Neural progenitor cell (in vitro differentiated cells): ENCODE measurements around the gene BTF3. TPM values are rescaled to one million over a fixed set of nuclear protein-coding genes. Genes with fewer than 3 reads are reported as not detected.

Source experiments
- DNase-seq: peaks from one replicate; pipeline ENCODE4 v3.0.0-alpha.2; 2016; ENCODE audit warnings: low spot score
- H2AFZ ChIP-seq: fragments of 200-600 bp; sonication (generic); replicated peaks from 2 replicates; pipeline ENCODE4 v1.6.1; 2016; ENCODE audit warnings: antibody characterized with exemption
- H3F3A ChIP-seq: fragments of 200-600 bp; sonication (generic); 2 replicates; pipeline ENCODE4 v1.6.1; 2016; ENCODE audit warnings: antibody characterized with exemption, low read depth
- H3K27ac ChIP-seq: fragments of 200-600 bp; sonication (generic); 2 replicates; pipeline ENCODE4 v1.5.1; 2016; ENCODE audit warnings: mild to moderate bottlenecking
- H3K27me3 ChIP-seq: fragments of 200-600 bp; sonication (generic); 2 replicates; pipeline ENCODE4 v1.6.1; 2016; ENCODE audit warnings: mild to moderate bottlenecking, moderate library complexity
- H3K36me3 ChIP-seq: fragments of 200-600 bp; sonication (generic); 2 replicates; pipeline ENCODE4 v1.5.1; 2016
- H3K4me1 ChIP-seq: fragments of 200-600 bp; sonication (generic); 2 replicates; pipeline ENCODE4 v1.6.1; 2016; ENCODE audit warnings: mixed run types
- H3K4me2 ChIP-seq: fragments of 200-600 bp; sonication (generic); 2 replicates; pipeline ENCODE4 v1.6.1; 2016
- H3K4me3 ChIP-seq: fragments of 200-600 bp; sonication (generic); 2 replicates; pipeline ENCODE4 v1.5.1; 2016
- H3K79me2 ChIP-seq: fragments of 200-600 bp; sonication (generic); 2 replicates; pipeline ENCODE4 v1.6.1; 2016; ENCODE audit warnings: low read depth
- H3K9ac ChIP-seq: fragments of 200-600 bp; sonication (generic); 2 replicates; pipeline ENCODE4 v1.6.1; 2016
- H3K9me3 ChIP-seq: fragments of 200-600 bp; sonication (generic); 2 replicates; pipeline ENCODE4 v1.5.1; 2016; ENCODE audit warnings: low read depth
- H4K20me1 ChIP-seq: fragments of 200-600 bp; sonication (generic); 2 replicates; pipeline ENCODE4 v1.6.1; 2016; ENCODE audit warnings: low read depth
- H3K27ac Mint-ChIP-seq: 3 replicates; pipeline ENCODE4 v1.8.0; 2021; ENCODE audit warnings: mixed read lengths
- H3K27me3 Mint-ChIP-seq: 2 replicates; pipeline ENCODE4 v1.8.0; 2022; ENCODE audit warnings: low read depth, mild to moderate bottlenecking, inconsistent platforms, moderate library complexity, mixed read lengths; ENCODE audit not compliant: insufficient read depth
- H3K36me3 Mint-ChIP-seq: 3 replicates; pipeline ENCODE4 v1.8.0; 2021; ENCODE audit warnings: mixed read lengths
- H3K4me1 Mint-ChIP-seq: 3 replicates; pipeline ENCODE4 v1.8.0; 2021; ENCODE audit warnings: mixed read lengths
- H3K4me3 Mint-ChIP-seq: 3 replicates; pipeline ENCODE4 v1.8.0; 2021; ENCODE audit warnings: mild to moderate bottlenecking, moderate library complexity, mixed read lengths
- H3K9me3 Mint-ChIP-seq: 3 replicates; pipeline ENCODE4 v1.8.0; 2020; ENCODE audit warnings: mixed read lengths
- EZH2 ChIP-seq: fragments of 200-600 bp; sonication (generic); IDR thresholded peaks from 2 replicates; pipeline ENCODE4 v1.6.1; 2017; ENCODE audit warnings: antibody characterized with exemption, mild to moderate bottlenecking, moderate library complexity
- EZH2phosphoT487 ChIP-seq: fragments of 200-600 bp; sonication (generic); IDR thresholded peaks from 2 replicates; pipeline ENCODE4 v1.6.1; 2017; ENCODE audit warnings: antibody characterized with exemption
- total RNA-seq: library from RNA; depleted of rRNA; stranded (reverse); fragments of >200 nt; gene quantifications from 2 replicates; pipeline ENCODE4 v1.2.3, GENCODE V29; 2015; ENCODE audit warnings: low replicate concordance
- TF ChIP-seq, protein P1 (sequence below): fragments of 200-600 bp; sonication (generic); IDR thresholded peaks from 2 replicates; pipeline ENCODE4 v1.5.1; 2017; ENCODE audit warnings: antibody characterized with exemption, mild to moderate bottlenecking

BTF3 gene
- total RNA-seq, 1 donor from 2014 or later: 885 TPM

DNA sequence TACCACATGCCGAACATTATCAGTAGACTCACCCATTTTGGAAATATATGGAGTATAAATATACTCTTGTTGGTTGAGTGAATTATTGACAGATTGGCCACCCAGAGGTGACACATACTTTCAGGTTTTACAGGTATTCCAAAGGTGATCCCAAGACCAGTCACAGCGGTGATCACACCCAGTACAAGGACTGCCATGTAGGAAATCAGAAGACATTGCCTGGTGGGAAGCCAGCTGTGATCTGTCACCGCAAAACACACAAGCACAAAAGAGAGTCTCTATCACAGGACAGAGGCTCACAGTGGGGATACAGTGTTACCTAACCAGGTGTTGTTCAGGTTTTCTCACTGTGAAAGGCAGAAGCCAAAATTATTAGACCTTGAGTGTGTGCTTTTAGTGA lies 15.8 kb downstream of the BTF3 start:
- Histone ChIP-seq H3K79me2 (no peaks in the 10 kb centered on the region), H3K4me1 (no peaks in the 10 kb centered on the region), H3K9me3 (no peaks in the 10 kb centered on the region), H3K36me3 (no peaks in the 10 kb centered on the region), H3K27me3 (no peaks in the 10 kb centered on the region), H2AFZ (no peak overlapping the region), H4K20me1 (no peaks in the 10 kb centered on the region), H3K4me3 (no peak overlapping the region), H3F3A (no peaks in the 10 kb centered on the region), H3K4me2 (no peak overlapping the region), H3K9ac (no peak overlapping the region), H3K27ac (no peak overlapping the region)
- Mint-ChIP-seq H3K9me3 (no peaks in the 10 kb centered on the region), H3K27me3 (peaks cover 3% of the 10 kb centered on the region), H3K36me3 (no peaks in the 10 kb centered on the region), H3K27ac (no peak overlapping the region), H3K4me1 (no peaks in the 10 kb centered on the region), H3K4me3 (no peak overlapping the region)
- DNase-seq: no peak
- no peak for TF ChIP-seq EZH2phosphoT487
- no peak for TF ChIP-seq EZH2
- TF ChIP-seq, protein P1, sequence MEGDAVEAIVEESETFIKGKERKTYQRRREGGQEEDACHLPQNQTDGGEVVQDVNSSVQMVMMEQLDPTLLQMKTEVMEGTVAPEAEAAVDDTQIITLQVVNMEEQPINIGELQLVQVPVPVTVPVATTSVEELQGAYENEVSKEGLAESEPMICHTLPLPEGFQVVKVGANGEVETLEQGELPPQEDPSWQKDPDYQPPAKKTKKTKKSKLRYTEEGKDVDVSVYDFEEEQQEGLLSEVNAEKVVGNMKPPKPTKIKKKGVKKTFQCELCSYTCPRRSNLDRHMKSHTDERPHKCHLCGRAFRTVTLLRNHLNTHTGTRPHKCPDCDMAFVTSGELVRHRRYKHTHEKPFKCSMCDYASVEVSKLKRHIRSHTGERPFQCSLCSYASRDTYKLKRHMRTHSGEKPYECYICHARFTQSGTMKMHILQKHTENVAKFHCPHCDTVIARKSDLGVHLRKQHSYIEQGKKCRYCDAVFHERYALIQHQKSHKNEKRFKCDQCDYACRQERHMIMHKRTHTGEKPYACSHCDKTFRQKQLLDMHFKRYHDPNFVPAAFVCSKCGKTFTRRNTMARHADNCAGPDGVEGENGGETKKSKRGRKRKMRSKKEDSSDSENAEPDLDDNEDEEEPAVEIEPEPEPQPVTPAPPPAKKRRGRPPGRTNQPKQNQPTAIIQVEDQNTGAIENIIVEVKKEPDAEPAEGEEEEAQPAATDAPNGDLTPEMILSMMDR: no peak

DNA sequence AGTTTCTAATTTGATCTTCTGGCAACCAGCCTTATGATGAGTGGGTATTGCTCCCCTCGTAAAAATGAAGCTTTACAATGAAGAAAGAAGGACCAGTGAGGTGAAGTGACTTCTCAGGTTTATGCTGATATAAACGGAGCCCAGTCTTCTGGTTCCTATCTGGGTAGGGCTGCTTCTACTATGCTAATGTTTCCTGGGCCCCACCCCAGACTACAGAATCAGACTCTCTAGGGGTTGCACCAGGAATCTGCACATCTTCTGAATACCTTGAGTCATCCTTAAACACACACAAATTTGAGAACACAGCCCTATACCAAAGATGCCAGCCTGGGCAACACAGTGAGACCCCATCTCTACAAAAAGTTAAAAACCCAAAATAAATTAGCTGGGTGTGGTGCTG lies 16.2 kb downstream of the BTF3 start:
- no peaks in the 10 kb centered on the region for H3K36me3 Mint-ChIP-seq
- no peaks in the 10 kb centered on the region for H3K27me3 ChIP-seq

DNA sequence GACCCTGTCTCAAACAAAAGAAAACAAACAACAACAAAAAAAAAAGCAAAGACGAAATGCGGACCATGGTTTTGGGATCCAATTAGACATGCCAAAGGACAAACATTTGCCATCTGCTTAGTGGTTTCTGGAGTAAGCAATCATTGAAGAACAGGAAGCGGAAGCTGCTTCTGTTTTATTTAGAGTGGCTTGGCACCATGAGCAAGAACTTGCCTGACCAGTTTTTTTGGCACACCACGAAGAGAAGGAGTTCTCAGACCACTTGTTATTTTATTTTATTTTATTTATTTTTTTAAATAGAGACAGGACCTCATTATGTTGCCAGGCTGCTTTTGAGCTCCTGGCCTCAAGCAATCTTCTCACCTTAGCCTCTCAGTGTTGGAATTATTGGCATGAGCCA lies 17.0 kb downstream of the BTF3 start:
- Histone ChIP-seq H3K4me1 (no peaks in the 10 kb centered on the region), H3K27me3 (no peaks in the 10 kb centered on the region), H2AFZ (no peak overlapping the region), H3K4me2 (no peak overlapping the region), H3K36me3 (no peaks in the 10 kb centered on the region), H3K79me2 (no peaks in the 10 kb centered on the region), H3F3A (no peaks in the 10 kb centered on the region), H4K20me1 (no peaks in the 10 kb centered on the region), H3K9me3 (no peaks in the 10 kb centered on the region), H3K9ac (no peak overlapping the region), H3K4me3 (no peak overlapping the region), H3K27ac (no peak overlapping the region)
- DNase-seq: no peak
- H3K4me3 Mint-ChIP-seq: no peak overlapping the region
- H3K36me3 Mint-ChIP-seq: no peaks in the 10 kb centered on the region
- H3K27me3 Mint-ChIP-seq: peaks cover 3% of the 10 kb centered on the region
- no peak for TF ChIP-seq EZH2
- TF ChIP-seq, protein P1: no peak
- TF ChIP-seq EZH2phosphoT487: no peak
- H3K4me1 Mint-ChIP-seq: peaks cover 5% of the 10 kb centered on the region
- no peaks in the 10 kb centered on the region for H3K9me3 Mint-ChIP-seq
- H3K27ac Mint-ChIP-seq: no peak overlapping the region

More for the DNA sequence above, 16.2 kb downstream of the BTF3 start:
- DNase-seq: no peak
- Histone ChIP-seq H3K79me2 (no peaks in the 10 kb centered on the region), H3K4me2 (no peak overlapping the region), H2AFZ (no peak overlapping the region), H3K9me3 (no peaks in the 10 kb centered on the region), H3K9ac (no peak overlapping the region), H3K4me1 (no peaks in the 10 kb centered on the region), H3K36me3 (no peaks in the 10 kb centered on the region), H3F3A (no peaks in the 10 kb centered on the region), H4K20me1 (no peaks in the 10 kb centered on the region), H3K27ac (no peak overlapping the region), H3K4me3 (no peak overlapping the region)
- peaks cover 3% of the 10 kb centered on the region for H3K27me3 Mint-ChIP-seq
- TF ChIP-seq EZH2 (no peak), EZH2phosphoT487 (no peak)
- TF ChIP-seq, protein P1: no peak
- H3K9me3 Mint-ChIP-seq: no peaks in the 10 kb centered on the region
- H3K4me1 Mint-ChIP-seq: no peaks in the 10 kb centered on the region
- no peak overlapping the region for H3K4me3 Mint-ChIP-seq
- H3K27ac Mint-ChIP-seq: no peak overlapping the region
